ENCODE data around the gene TSEN54.

- TF ChIP-seq CTCF (IDR thresholded peaks at IDR 0.05) (no peak), POLR2A (IDR thresholded peaks at IDR 0.05) (no peak)
Measured at GRCh38 chr17:75536366-75536765, 20.0 kb downstream of the TSEN54 start.
